AG09319 (cell line): ENCODE results near the gene PHACTR4.

Experiments used
- DNase-seq: peaks from one replicate; pipeline ENCODE4 v3.0.0-alpha.2; 2010; ENCODE audit warnings: low read depth; ENCODE audit errors: extremely low read depth
- TF ChIP-seq, protein P1 (sequence below): IDR thresholded peaks from 2 replicates; pipeline ENCODE4 v1.5.1; 2011; ENCODE audit warnings: low read depth, mild to moderate bottlenecking, inconsistent platforms, low read length, moderate library complexity

The PHACTR4 gene

GRCh38 chr1:28395181-28395580, 25.6 kb downstream of the PHACTR4 start:
- DNase-seq: no peak
- TF ChIP-seq, protein P1, sequence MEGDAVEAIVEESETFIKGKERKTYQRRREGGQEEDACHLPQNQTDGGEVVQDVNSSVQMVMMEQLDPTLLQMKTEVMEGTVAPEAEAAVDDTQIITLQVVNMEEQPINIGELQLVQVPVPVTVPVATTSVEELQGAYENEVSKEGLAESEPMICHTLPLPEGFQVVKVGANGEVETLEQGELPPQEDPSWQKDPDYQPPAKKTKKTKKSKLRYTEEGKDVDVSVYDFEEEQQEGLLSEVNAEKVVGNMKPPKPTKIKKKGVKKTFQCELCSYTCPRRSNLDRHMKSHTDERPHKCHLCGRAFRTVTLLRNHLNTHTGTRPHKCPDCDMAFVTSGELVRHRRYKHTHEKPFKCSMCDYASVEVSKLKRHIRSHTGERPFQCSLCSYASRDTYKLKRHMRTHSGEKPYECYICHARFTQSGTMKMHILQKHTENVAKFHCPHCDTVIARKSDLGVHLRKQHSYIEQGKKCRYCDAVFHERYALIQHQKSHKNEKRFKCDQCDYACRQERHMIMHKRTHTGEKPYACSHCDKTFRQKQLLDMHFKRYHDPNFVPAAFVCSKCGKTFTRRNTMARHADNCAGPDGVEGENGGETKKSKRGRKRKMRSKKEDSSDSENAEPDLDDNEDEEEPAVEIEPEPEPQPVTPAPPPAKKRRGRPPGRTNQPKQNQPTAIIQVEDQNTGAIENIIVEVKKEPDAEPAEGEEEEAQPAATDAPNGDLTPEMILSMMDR: no peak

DNA sequence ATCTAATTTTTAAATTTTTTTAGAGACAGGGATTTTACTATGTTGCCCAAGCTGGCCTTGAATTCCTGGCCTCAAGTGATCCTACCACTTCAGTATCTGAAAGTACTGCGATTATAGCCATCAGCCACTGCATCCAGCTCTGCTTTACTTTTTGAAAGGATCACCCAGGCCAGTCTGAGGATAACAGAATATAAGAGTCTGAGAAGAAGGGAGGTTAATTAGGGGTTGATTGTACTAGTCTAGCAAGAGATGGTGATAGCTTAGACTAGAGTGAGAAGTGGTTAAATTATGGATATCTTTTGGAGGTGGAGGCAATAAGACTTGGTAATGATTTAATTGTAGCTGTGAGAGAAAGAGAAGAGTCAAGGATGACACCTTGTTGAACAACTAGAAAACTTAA, 32.2 kb downstream of the PHACTR4 start:
- no peak for DNase-seq
- TF ChIP-seq, protein P1: no peak

DNA sequence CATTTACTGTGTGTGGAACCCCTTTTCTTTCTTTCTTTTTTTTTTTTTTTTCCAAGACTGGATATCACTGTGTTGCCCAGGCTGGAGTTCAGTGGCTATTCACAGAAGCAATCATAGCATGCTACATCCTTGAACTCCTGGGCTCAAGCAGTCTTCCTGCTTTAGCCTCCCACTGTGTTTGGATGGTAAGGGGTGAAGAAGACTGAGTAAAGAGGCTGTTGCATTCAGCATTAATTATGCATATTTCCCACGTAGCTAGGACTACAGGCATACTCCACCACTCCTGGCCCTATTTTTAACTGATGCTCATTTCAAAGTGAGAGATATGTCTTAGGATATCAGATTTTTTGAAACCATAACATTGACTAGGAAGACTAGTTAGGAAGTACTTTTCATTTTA, 39.5 kb downstream of the PHACTR4 start:
- no peak for DNase-seq
- TF ChIP-seq, protein P1: no peak

GRCh38 chr1:28411656-28412055, 42.1 kb downstream of the PHACTR4 start:
- no peak for DNase-seq
- TF ChIP-seq, protein P1: no peak

GRCh38 chr1:28412731-28413130, 43.2 kb downstream of the PHACTR4 start:
- no peak for DNase-seq
- TF ChIP-seq, protein P1: no peak

DNA sequence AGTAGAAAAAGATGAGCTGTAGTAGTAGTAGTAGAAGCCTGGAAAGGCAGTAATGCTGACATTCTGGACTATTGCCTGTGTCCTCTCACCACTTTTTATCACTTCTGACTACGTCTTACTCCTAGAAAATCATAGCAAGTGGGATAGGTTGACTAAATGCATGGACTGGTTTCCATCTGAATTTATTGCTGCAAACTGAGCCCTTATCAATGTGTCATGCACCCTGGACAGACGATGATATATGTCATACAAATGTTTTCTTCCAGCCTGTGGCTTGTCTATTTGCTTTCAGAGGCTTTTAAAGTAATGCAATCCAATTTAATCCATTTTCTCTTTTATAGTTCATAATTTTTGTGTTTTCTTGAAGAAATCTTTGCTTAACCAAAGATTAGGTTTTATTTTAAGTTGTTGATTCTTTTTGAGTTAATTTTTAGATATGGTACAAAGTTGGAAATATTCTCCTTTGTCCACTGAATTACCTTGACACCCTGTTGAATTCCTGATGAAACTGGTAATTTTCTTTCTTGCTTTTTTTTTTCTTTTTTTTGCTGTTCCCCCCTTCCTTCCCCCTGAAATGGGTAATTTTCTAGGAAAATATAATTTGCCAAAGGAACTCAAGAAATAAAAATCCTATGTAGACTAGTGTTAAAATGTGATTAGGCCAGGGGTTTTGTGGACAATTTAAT, 47.1 kb downstream of the PHACTR4 start:
- no peak for DNase-seq
- TF ChIP-seq, protein P1: no peak

GRCh38 chr1:28417441-28417922, 47.9 kb downstream of the PHACTR4 start:
- peak; percentile 41 for DNase-seq
- TF ChIP-seq, protein P1: no peak
